CD8-positive, alpha-beta memory T cell (primary cell): ENCODE measurements around the gene RLN3. TPM values are rescaled to one million over a fixed set of nuclear protein-coding genes. Genes with fewer than 3 reads are reported as not detected.
A peak's percentile ranks its signal among the peaks of the same experiment; 100 is the strongest.
"Not testable (repeated sequence)": the region's sequence is repeated elsewhere in the genome, so short reads cannot be mapped to it uniquely, and the experiment has no call there.

Source experiments
- CTCF ChIA-PET: fragments of 350-600 bp; sonication (Branson Sonifier 250); formaldehyde crosslinking; loops from one replicate; lab custom pipeline; 2021; ENCODE audit warnings: antibody characterized with exemption; lab: Charles Lee
- POLR2A ChIA-PET: fragments of 350-600 bp; sonication (Branson Sonifier 250); formaldehyde crosslinking; loops from one replicate; lab custom pipeline; 2021; ENCODE audit warnings: antibody characterized with exemption; lab: Charles Lee
- DNase-seq, 5 donors: peaks; one replicate each; pipeline versions ENCODE4 v3.0.0 to v3.0.0-alpha.2; 2020 to 2022; ENCODE audit warnings: mixed read lengths in 1 of 5
- H3K27ac ChIP-seq: one replicate; pipeline ENCODE4 v1.7.0; 2013; ENCODE audit warnings: low read depth, mild to moderate bottlenecking, low read length, moderate library complexity
- H3K27me3 ChIP-seq: 2 replicates; pipeline ENCODE4 v1.7.0; 2013; ENCODE audit warnings: low read length, mild to moderate bottlenecking; ENCODE audit not compliant: insufficient read depth, poor library complexity, severe bottlenecking
- H3K36me3 ChIP-seq: 2 replicates; pipeline ENCODE4 v1.7.0; 2013; ENCODE audit warnings: mild to moderate bottlenecking, low read length, moderate library complexity; ENCODE audit not compliant: insufficient read depth
- H3K4me1 ChIP-seq: 2 replicates; pipeline ENCODE4 v1.7.0; 2013; ENCODE audit warnings: mild to moderate bottlenecking, low read length, moderate library complexity; ENCODE audit not compliant: insufficient read depth
- H3K4me3 ChIP-seq: 2 replicates; pipeline ENCODE4 v1.7.0; 2013; ENCODE audit warnings: mild to moderate bottlenecking, low read length
- H3K9me3 ChIP-seq: 2 replicates; pipeline ENCODE4 v1.7.0; 2013; ENCODE audit warnings: mild to moderate bottlenecking, low read length
- H3K27ac Mint-ChIP-seq, 8 donors: one replicate each; pipeline ENCODE4 v1.8.0; 2020 to 2021; ENCODE audit warnings: mixed read lengths in 8 of 8, mild to moderate bottlenecking in 6 of 8, inconsistent platforms in 3 of 8, moderate library complexity in 3 of 8
- H3K27me3 Mint-ChIP-seq, 2 donors: one replicate each; pipeline ENCODE4 v1.8.0; 2020 to 2021; ENCODE audit warnings: mixed read lengths in 2 of 2, mild to moderate bottlenecking in 1 of 2, moderate library complexity in 1 of 2
- H3K36me3 Mint-ChIP-seq, 3 donors: one replicate each; pipeline ENCODE4 v1.8.0; 2020 to 2021; ENCODE audit warnings: mixed read lengths in 3 of 3, inconsistent platforms in 1 of 3, mild to moderate bottlenecking in 1 of 3
- H3K4me1 Mint-ChIP-seq, 3 donors: one replicate each; pipeline ENCODE4 v1.8.0; 2020 to 2021; ENCODE audit warnings: mixed read lengths in 3 of 3, inconsistent platforms in 1 of 3, mild to moderate bottlenecking in 1 of 3
- H3K4me3 Mint-ChIP-seq, 7 donors: one replicate each; pipeline ENCODE4 v1.8.0; 2020 to 2021; ENCODE audit warnings: mixed read lengths in 7 of 7, mild to moderate bottlenecking in 6 of 7, moderate library complexity in 4 of 7, inconsistent platforms in 2 of 7
- H3K9me3 Mint-ChIP-seq, 5 donors: one replicate each; pipeline ENCODE4 v1.8.0; 2020 to 2022; ENCODE audit warnings: mixed read lengths in 5 of 5, mild to moderate bottlenecking in 3 of 5, moderate library complexity in 2 of 5, inconsistent platforms in 1 of 5
- polyA plus RNA-seq: library from polyadenylated mRNA; unstranded; fragments of 300-500 nt; fragmentation: Illumina TruSeq; gene quantifications from one replicate; pipeline ENCODE4 v1.2.3, GENCODE V29; 2021
- total RNA-seq, 2 experiments: library from RNA; stranded (reverse); gene quantifications; one replicate each; pipeline ENCODE4 v1.2.3, GENCODE V29; 2021

The RLN3 gene
- total and polyA plus RNA-seq, 3 experiments from 2014 or later, result not detected

GRCh38 chr19:14015524-14016035 lies 12.4 kb upstream of the RLN3 start:
- H3K36me3 Mint-ChIP-seq, result no peaks in the 10 kb centered on the region
- Histone ChIP-seq H3K27me3 (no peaks in the 10 kb centered on the region), H3K9me3 (no peaks in the 10 kb centered on the region), H3K4me1 (no peaks in the 10 kb centered on the region), H3K36me3 (no peaks in the 10 kb centered on the region), H3K27ac (no peak overlapping the region), H3K4me3 (no peak overlapping the region)
- ChIA-PET CTCF (interaction anchor here (0.9 kb wide), 1 partner anchor 15 kb away, joined by 3 read pairs; no protein-coding TSS in a partner anchor), POLR2A (no interaction called here)
- H3K27me3 Mint-ChIP-seq, result peaks cover 0 to 1% of the 10 kb centered on the region in 2 donors
- peak overlapping the region in 1 of 7 donors; percentile 6 for H3K4me3 Mint-ChIP-seq
- H3K4me1 Mint-ChIP-seq, result peaks cover 4% of the 10 kb centered on the region in 3 donors
- H3K27ac Mint-ChIP-seq, result peak overlapping the region in 1 of 8 donors; percentile 10
- no peaks in the 10 kb centered on the region for H3K9me3 Mint-ChIP-seq
- DNase-seq, result no peak

DNA sequence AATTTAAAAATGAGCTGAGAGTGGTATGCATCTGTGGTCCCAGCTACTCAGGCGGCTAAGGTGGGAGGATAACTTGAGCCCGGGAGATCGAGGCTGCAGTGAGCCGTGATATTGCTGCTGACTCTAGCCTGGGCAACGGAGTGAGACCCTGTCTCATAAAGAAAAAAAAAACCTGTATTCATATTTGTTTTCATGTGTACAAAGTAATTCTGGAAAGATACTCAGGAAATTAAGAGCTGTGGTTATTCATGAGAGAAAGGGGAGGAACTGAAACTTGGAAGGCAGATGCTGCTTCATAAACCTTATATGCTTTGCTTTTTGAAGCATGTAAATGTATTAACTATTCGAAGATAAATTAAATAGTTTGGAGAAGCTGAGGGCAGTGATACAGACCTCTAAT lies 8.8 kb upstream of the RLN3 start:
- CTCF ChIA-PET, result interaction anchor here (1.3 to 1.8 kb wide), 2 partner anchors 12 to 13 kb away, joined by 3 to 6 read pairs; partner anchors contain the start of gene IL27RA

GRCh38 chr19:14019739-14020138 lies 8.2 kb upstream of the RLN3 start:
- H3K36me3 ChIP-seq, DNase-seq, H3K4me1 ChIP-seq, H3K4me3 ChIP-seq, POLR2A ChIA-PET, H3K9me3 Mint-ChIP-seq, H3K4me3 Mint-ChIP-seq, H3K4me1 Mint-ChIP-seq, H3K27me3 ChIP-seq, H3K36me3 Mint-ChIP-seq, H3K27me3 Mint-ChIP-seq, H3K27ac Mint-ChIP-seq, H3K27ac ChIP-seq, H3K9me3 ChIP-seq: not testable (repeated sequence)
- CTCF ChIA-PET, result interaction anchor here (1.3 to 1.8 kb wide), 2 partner anchors 12 kb away, joined by 3 to 6 read pairs; partner anchors contain the start of gene IL27RA

More for the DNA sequence above, 8.8 kb upstream of the RLN3 start:
- Mint-ChIP-seq H3K27ac (no peak overlapping the region), H3K9me3 (no peaks in the 10 kb centered on the region), H3K4me1 (peaks cover 4 to 7% (median 4%) of the 10 kb centered on the region in 3 donors), H3K4me3 (no peak overlapping the region), H3K27me3 (no peaks in the 10 kb centered on the region), H3K36me3 (no peaks in the 10 kb centered on the region)
- no peak overlapping the region for H3K4me3 ChIP-seq
- no peaks in the 10 kb centered on the region for H3K36me3 ChIP-seq
- POLR2A ChIA-PET, result interaction anchor here (0.9 to 1.1 kb wide), 3 partner anchors 13 to 29 kb away, joined by 3 to 7 read pairs (median 4); partner anchors contain the start of genes IL27RA and RFX1
- H3K4me1 ChIP-seq, result no peaks in the 10 kb centered on the region
- H3K9me3 ChIP-seq, result no peaks in the 10 kb centered on the region
- no peak overlapping the region for H3K27ac ChIP-seq
- no peaks in the 10 kb centered on the region for H3K27me3 ChIP-seq
- DNase-seq, result no peak

- no peaks in the 10 kb centered on the region for H3K36me3 Mint-ChIP-seq
- no peak overlapping the region for H3K4me3 Mint-ChIP-seq
- Histone ChIP-seq H3K27ac (no peak overlapping the region), H3K4me1 (no peaks in the 10 kb centered on the region), H3K36me3 (no peaks in the 10 kb centered on the region), H3K27me3 (no peaks in the 10 kb centered on the region), H3K9me3 (no peaks in the 10 kb centered on the region), H3K4me3 (no peak overlapping the region)
- H3K4me1 Mint-ChIP-seq, result peaks cover 0 to 6% (median 2%) of the 10 kb centered on the region in 3 donors
- DNase-seq, result no peak
- ChIA-PET CTCF (interaction anchor here (1.3 to 1.9 kb wide), 2 partner anchors 11 to 27 kb away, joined by 4 to 8 read pairs; partner anchors contain the start of gene IL27RA), POLR2A (interaction anchor here (0.8 to 1.4 kb wide), 2 partner anchors 10 to 15 kb away, joined by 4 to 6 read pairs; partner anchors contain the start of gene IL27RA)
- H3K27ac Mint-ChIP-seq, result no peak overlapping the region
- no peaks in the 10 kb centered on the region for H3K27me3 Mint-ChIP-seq
- H3K9me3 Mint-ChIP-seq, result no peaks in the 10 kb centered on the region
Observed at GRCh38 chr19:14021474-14021873, 6.5 kb upstream of the RLN3 start.

DNA sequence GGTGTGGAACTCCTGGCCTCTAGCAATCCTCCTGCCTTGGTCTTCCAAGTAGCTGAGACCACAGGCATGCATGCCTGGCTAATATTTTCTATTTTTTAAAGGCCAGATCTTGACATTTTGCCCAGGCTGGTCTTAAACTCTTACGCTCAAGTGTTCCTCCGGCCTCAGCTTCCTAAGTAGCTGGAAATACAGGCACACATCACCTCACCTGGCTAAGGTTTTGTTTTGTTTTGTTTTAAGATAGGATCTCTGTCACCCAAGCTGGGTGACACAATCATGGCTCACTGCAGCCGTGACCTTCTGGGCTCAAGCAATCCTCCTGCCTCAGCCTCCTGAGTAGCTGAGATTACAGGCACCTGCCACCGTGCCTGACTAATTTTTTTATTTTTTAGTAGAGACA lies 5.5 kb upstream of the RLN3 start:
- no peaks in the 10 kb centered on the region for H3K36me3 Mint-ChIP-seq
- no peaks in the 10 kb centered on the region for H3K27me3 Mint-ChIP-seq
- Histone ChIP-seq H3K36me3 (no peaks in the 10 kb centered on the region), H3K4me3 (no peak overlapping the region), H3K4me1 (no peaks in the 10 kb centered on the region), H3K27me3 (no peaks in the 10 kb centered on the region), H3K9me3 (no peaks in the 10 kb centered on the region), H3K27ac (no peak overlapping the region)
- H3K27ac Mint-ChIP-seq, result no peak overlapping the region
- no peak overlapping the region for H3K4me3 Mint-ChIP-seq
- DNase-seq, result no peak
- POLR2A ChIA-PET, result interaction anchor here (1.4 kb wide), 1 partner anchor 9 kb away, joined by 6 read pairs; the partner anchor contains the start of gene IL27RA
- CTCF ChIA-PET, result interaction anchor here (0.8 to 1.9 kb wide), 3 partner anchors 10 to 160 kb away, joined by 3 to 8 read pairs (median 4); partner anchors contain the start of gene IL27RA
- peaks cover 0 to 6% (median 2%) of the 10 kb centered on the region in 3 donors for H3K4me1 Mint-ChIP-seq
- H3K9me3 Mint-ChIP-seq, result no peaks in the 10 kb centered on the region

GRCh38 chr19:14023404-14024235 lies 4.3 kb upstream of the RLN3 start:
- CTCF ChIA-PET, result interaction anchor here (1.7 kb wide), 1 partner anchor 161 kb away, joined by 4 read pairs; no protein-coding TSS in a partner anchor
- DNase-seq, result no peak
- H3K4me3 Mint-ChIP-seq, result no peak overlapping the region
- H3K36me3 Mint-ChIP-seq, result no peaks in the 10 kb centered on the region
- no peaks in the 10 kb centered on the region for H3K9me3 Mint-ChIP-seq
- no peak overlapping the region for H3K27ac ChIP-seq
- no peaks in the 10 kb centered on the region for H3K4me1 ChIP-seq
- H3K27me3 Mint-ChIP-seq, result no peaks in the 10 kb centered on the region
- POLR2A ChIA-PET, result no interaction called here
- H3K4me1 Mint-ChIP-seq, result peaks cover 0 to 6% (median 2%) of the 10 kb centered on the region in 3 donors
- H3K9me3 ChIP-seq, result no peaks in the 10 kb centered on the region
- peak overlapping the region in 1 of 8 donors; percentile 47 for H3K27ac Mint-ChIP-seq
- H3K27me3 ChIP-seq, result no peaks in the 10 kb centered on the region
- H3K36me3 ChIP-seq, result no peaks in the 10 kb centered on the region
- no peak overlapping the region for H3K4me3 ChIP-seq

- H3K36me3 Mint-ChIP-seq, H3K27ac Mint-ChIP-seq, H3K9me3 ChIP-seq, H3K27me3 Mint-ChIP-seq, H3K27ac ChIP-seq, DNase-seq, H3K27me3 ChIP-seq, H3K36me3 ChIP-seq, H3K4me3 ChIP-seq, H3K4me3 Mint-ChIP-seq, H3K9me3 Mint-ChIP-seq: not testable (repeated sequence)
- POLR2A ChIA-PET, result interaction anchor here (1.8 kb wide), 1 partner anchor 20 kb away, joined by 6 read pairs; the partner anchor contains the start of gene RFX1
- H3K4me1 ChIP-seq, result peaks cover 13% of the 10 kb centered on the region
- H3K4me1 Mint-ChIP-seq, result peaks cover 11 to 22% (median 17%) of the 10 kb centered on the region in 3 donors
- CTCF ChIA-PET, result interaction anchor here (0.8 kb wide), 1 partner anchor 124 kb away, joined by 3 read pairs; no protein-coding TSS in a partner anchor
Observed at GRCh38 chr19:14026652-14027192, 1.2 kb upstream of the RLN3 start.
